Heart left ventricle (tissue), 16 donors: ENCODE measurements around the gene ARHGAP29. TPM values are rescaled to one million over a fixed set of nuclear protein-coding genes. Genes with fewer than 3 reads are reported as not detected.

Source experiments
- ATAC-seq, 4 donors: fragments of 200-7000 bp; cut with Tn5 transposase; one replicate each; pipeline ENCODE4 v1.9.1; 2020 to 2022; ENCODE audit warnings: moderate library complexity in 4 of 4, mild to moderate bottlenecking in 3 of 4, moderate number of reproducible peaks in 1 of 4
- DNase-seq, 5 donors: peaks; one replicate each; pipeline ENCODE4 v3.0.0-alpha.2; 2020
- H3K27ac ChIP-seq, 12 donors: fragments of 200-600 bp; sonication (generic) in 4 of 12; one replicate each; pipeline versions ENCODE4 v1.5.0 to v1.8.0; 2016 to 2022; ENCODE audit warnings: mild to moderate bottlenecking in 2 of 12
- H3K27me3 ChIP-seq, 9 donors: fragments of 200-600 bp; sonication (generic) in 2 of 9; one replicate each; pipeline versions ENCODE4 v1.5.1 to v1.8.0; 2016 to 2022; ENCODE audit warnings: mild to moderate bottlenecking in 3 of 9
- H3K36me3 ChIP-seq, 9 donors: fragments of 200-600 bp; sonication (generic) in 2 of 9; one replicate each; pipeline versions ENCODE4 v1.5.0 to v1.8.0; 2018 to 2022; ENCODE audit warnings: mild to moderate bottlenecking in 2 of 9
- H3K4me1 ChIP-seq, 12 donors: fragments of 200-600 bp; sonication (generic) in 4 of 12; one replicate each; pipeline versions ENCODE4 v1.5.0 to v1.8.0; 2016 to 2022; ENCODE audit warnings: mild to moderate bottlenecking in 3 of 12
- H3K4me3 ChIP-seq, 12 donors: fragments of 200-600 bp; sonication (generic) in 4 of 12; one replicate each; pipeline versions ENCODE4 v1.5.0 to v1.8.0; 2017 to 2022; ENCODE audit warnings: mild to moderate bottlenecking in 9 of 12, moderate library complexity in 4 of 12
- H3K9me3 ChIP-seq, 12 donors: fragments of 200-600 bp; sonication (generic) in 4 of 12; one replicate each; pipeline versions ENCODE4 v1.5.0 to v1.8.0; 2016 to 2022; ENCODE audit warnings: mild to moderate bottlenecking in 1 of 12
- CTCF ChIP-seq, 12 donors: fragments of 200-600 bp; sonication (generic) in 4 of 12; IDR thresholded peaks; one replicate each; pipeline versions ENCODE4 v1.5.0 to v1.8.0; 2018 to 2022; ENCODE audit warnings: antibody characterized with exemption in 12 of 12, mild to moderate bottlenecking in 5 of 12
- POLR2A ChIP-seq, 2 donors: fragments of 450-650 bp; IDR thresholded peaks; one replicate each; pipeline ENCODE4 v1.6.1; 2017; ENCODE audit warnings: antibody characterized with exemption in 2 of 2, mild to moderate bottlenecking in 2 of 2, moderate library complexity in 2 of 2
- WGBS, 4 donors: extraction: QIAGEN DNeasy Blood & Tissue Kit in 2 of 4; methylation state at CpG; one replicate each; pipeline versions ENCODE4 v1.1.5 to v1.1.7; 2013 to 2018; 5-methylcytosine and 5-hydroxymethylcytosine counted together
- intact Hi-C, 10 donors: fragments of 100-400 bp; cut with DNase I; formaldehyde crosslinking; loops; one replicate each; pipeline versions ENCODE4 v1.11.1 to v1.14.2; 2022
- polyA plus RNA-seq, 2 donors: library from polyadenylated mRNA; stranded (reverse); fragments of 200-250 nt; gene quantifications; one replicate each; pipeline ENCODE4 v1.2.3, GENCODE V29; 2013
- total RNA-seq, 9 donors: library from RNA; depleted of rRNA in 2 of 9; stranded (reverse); fragments of >200 nt in 2 of 9; fragmentation: NEBNext Ultra II Directional in 3 of 9; extraction: Animal tissue kit (Norgen Biotek cat#: 25700) in 3 of 9; gene quantifications; one replicate each; pipeline versions ENCODE4 v1.1.0 to v1.2.4, GENCODE V29; 2016 to 2023
- donor health status: ischemic (EF 13 %, LVEDD 7.1; RV severe dilation, severe dysfunction).
- donor health status: healthy with polysubstance abuse.
- donor health status: DM: no; HTN: yes; CAD: no.
- donor health status: DM: no; HTN: no; CAD: no.
- donor health status: ischemic (EF 25% LVEDD 6.9; RV normal size, moderate dysfunction).
- donor health status: ischemic (EF 25% LVEDD 5.7; RV mildly dilated, moderate dysfunction).
- donor health status: healthy.
- donor health status: DM: yes; HTN: yes; CAD: no.
- donor health status: ischemic (EF 35%, LVEDD 5.7; RV mildly dilated, moderate dysfunction).
- donor health status: nonischemic (EF 11% LVEDD 7.7; RV severe dilation, severe dysfunction).
- donor health status: DM: yes; HTN: yes; CAD: no.
- donor health status: PGD.
- donor health status: ischemic (EF 29% LVEDD 5.4; RV normal size, mild dysfunction).
- donor health status: nonischemic (EF 23%, LVEDD 6.1; RV moderate dilation, normal function).

ARHGAP29 gene
- total and polyA plus RNA-seq, 11 donors: 11.0 to 35.7 (median 26.2) TPM

GRCh38 chr1:94122201-94122970 is 115.0 kb downstream of the ARHGAP29 start:
- WGBS, 4 donors: 69 to 79% (median 77%) methylated on average over 5 of the region's 5 CpGs

More at GRCh38 chr1:94122201-94122970, 115.0 kb downstream of the ARHGAP29 start:
- DNase-seq (no peak), ATAC-seq (no peak)
- Histone ChIP-seq H3K9me3 (no peaks in the 10 kb centered on the region), H3K27ac (no peak overlapping the region), H3K27me3 (peaks cover 0 to 27% (median 0%) of the 10 kb centered on the region in 9 donors), H3K36me3 (no peaks in the 10 kb centered on the region), H3K4me1 (peaks cover 0 to 17% (median 2%) of the 10 kb centered on the region in 12 donors), H3K4me3 (no peak overlapping the region)
- intact Hi-C loops: no loop called here
- TF ChIP-seq POLR2A (IDR thresholded peaks at IDR 0.05) (no peak), CTCF (IDR thresholded peaks at IDR 0.05) (no peak)

Other genes starting within 250 kb of the ARHGAP29 start
- under 1 TPM in 7 of 9 donors, not detected in 2; 0.13 to 0.37 (median 0.24) TPM for gene ABCA4, start 116.4 kb downstream of the ARHGAP29 start, total RNA-seq
- gene ABCA4, start 116.4 kb downstream of the ARHGAP29 start, polyA plus RNA-seq: under 1 TPM; 0.04 to 0.08 TPM
- 10 to 100 TPM; 29.3 to 94.2 (median 62.1) TPM for gene ABCD3, start 180.8 kb upstream of the ARHGAP29 start, total RNA-seq
- gene ABCD3, start 180.8 kb upstream of the ARHGAP29 start, polyA plus RNA-seq: 10 to 100 TPM; 16.2 to 65.0 TPM